Right lobe of liver (tissue), 6 donors: Measurements from ENCODE around the gene DNAJC5. TPM values are rescaled to one million over a fixed set of nuclear protein-coding genes. Genes with fewer than 3 reads are reported as not detected.

Source experiments
- ATAC-seq, 4 donors: fragments of 200-7000 bp; cut with Tn5 transposase; one replicate each; pipeline ENCODE4 v1.9.1; 2020; ENCODE audit warnings: mild to moderate bottlenecking in 4 of 4, moderate library complexity in 4 of 4
- DNase-seq, 3 donors: peaks; one replicate each; pipeline ENCODE4 v3.0.0-alpha.2; 2020
- H3K27ac ChIP-seq, 3 donors: fragments of 200-600 bp; one replicate each; pipeline ENCODE4 v1.8.0; 2022
- H3K27me3 ChIP-seq, 2 donors: fragments of 200-600 bp; one replicate each; pipeline ENCODE4 v1.8.0; 2022
- H3K36me3 ChIP-seq, 4 donors: fragments of 200-600 bp; sonication (generic) in 1 of 4; one replicate each; pipeline versions ENCODE4 v1.5.1 to v1.8.0; 2017 to 2022; ENCODE audit warnings: control low read depth in 1 of 4
- H3K4me1 ChIP-seq, 4 donors: fragments of 200-600 bp; sonication (generic) in 1 of 4; one replicate each; pipeline versions ENCODE4 v1.5.1 to v1.8.0; 2017 to 2022; ENCODE audit warnings: control low read depth in 1 of 4
- H3K4me3 ChIP-seq, 3 donors: fragments of 200-600 bp; one replicate each; pipeline ENCODE4 v1.8.0; 2022
- H3K9me3 ChIP-seq, 4 donors: fragments of 200-600 bp; sonication (generic) in 1 of 4; one replicate each; pipeline versions ENCODE4 v1.5.1 to v1.8.0; 2017 to 2022; ENCODE audit warnings: control low read depth in 1 of 4
- POLR2A ChIP-seq: fragments of 450-650 bp; IDR thresholded peaks from one replicate; pipeline ENCODE4 v1.6.1; 2017; ENCODE audit warnings: antibody characterized with exemption, mild to moderate bottlenecking
- WGBS: methylation state at CpG from one replicate; pipeline ENCODE4 v1.1.6; 2018; ENCODE audit warnings: low coverage, low lambda C conversion rate; ENCODE audit not compliant: insufficient coverage; ENCODE audit errors: missing lambda C conversion rate; 5-methylcytosine and 5-hydroxymethylcytosine counted together
- intact Hi-C, 2 donors: fragments of 100-400 bp; cut with DNase I; formaldehyde crosslinking; loops; one replicate each; pipeline versions ENCODE4 v1.11.2 to v1.14.1; 2022
- total RNA-seq, 6 experiments: library from RNA; depleted of rRNA in 2 of 6; stranded (reverse); fragments of >200 nt in 2 of 6; fragmentation: NEBNext Ultra II Directional in 3 of 6; extraction: Animal tissue kit (Norgen Biotek cat#: 25700) in 3 of 6; gene quantifications; one replicate each; pipeline versions ENCODE4 v1.1.0 to v1.2.4, GENCODE V29; 2016 to 2023
- TF ChIP-seq, protein P1 (sequence below), 4 donors: fragments of 200-600 bp in 3 of 4; fragments of 450-650 bp in 1 of 4; IDR thresholded peaks; one replicate each; pipeline versions ENCODE4 v1.5.1 to v1.8.0; 2016 to 2022; ENCODE audit warnings: antibody characterized with exemption in 4 of 4, mild to moderate bottlenecking in 2 of 4
- donor health status: DM: no; HTN: yes; CAD: no.
- donor health status: DM: no; HTN: no; CAD: no.
- donor health status: DM: no; HTN: no; CAD: no.
- donor health status: DM: no; HTN: yes; CAD: no.
- donor health status: DM: no; HTN: yes; CAD: no.

Gene DNAJC5
- total RNA-seq, 6 experiments from 2014 or later: 10.7 to 26.0 (median 15.1) TPM

DNA sequence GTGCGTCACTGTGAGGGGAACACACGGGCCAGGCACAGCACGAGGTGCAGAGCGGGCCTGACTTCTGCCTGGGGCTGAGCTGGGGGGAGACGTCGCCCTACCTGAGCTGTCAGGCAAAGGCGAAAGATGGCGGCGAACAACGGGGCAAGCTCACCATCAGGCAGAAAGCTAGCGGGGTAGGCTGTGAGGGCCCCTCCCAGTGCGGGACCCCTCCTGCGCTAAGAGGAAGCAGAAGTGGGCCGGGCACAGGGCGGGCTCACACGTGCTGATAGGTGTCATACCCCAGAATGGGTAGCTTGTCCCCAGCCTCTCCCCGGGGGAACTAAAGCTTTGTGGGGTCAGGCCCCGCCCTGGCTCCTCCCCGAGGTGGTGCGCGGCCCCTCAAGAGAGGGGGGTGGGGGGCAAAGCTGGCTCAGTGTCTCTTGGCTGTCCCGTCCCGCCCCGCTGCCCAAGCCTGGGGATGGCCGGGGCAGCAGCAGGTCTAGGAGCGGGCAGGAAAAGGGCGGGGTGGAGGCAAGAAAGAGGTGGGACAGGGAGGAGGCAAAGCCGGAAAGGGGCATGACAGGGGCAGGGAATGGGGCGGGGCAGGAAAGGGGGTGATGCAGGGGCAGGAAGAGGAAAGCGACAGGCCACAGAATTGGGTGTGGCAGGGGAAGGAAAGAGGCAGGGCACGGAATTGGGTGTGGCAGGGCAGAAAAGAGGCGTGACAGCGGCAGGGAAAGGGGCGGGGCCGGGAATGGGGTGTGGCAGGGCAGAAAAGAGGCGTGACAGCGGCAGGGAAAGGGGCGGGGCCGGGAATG, 46.6 kb downstream of the DNAJC5 start:
- DNase-seq (peak in 2 of 3 donors; percentile 64 to 66), ATAC-seq (peak; percentile 12 to 44 (median 20))
- TF ChIP-seq, protein P1, sequence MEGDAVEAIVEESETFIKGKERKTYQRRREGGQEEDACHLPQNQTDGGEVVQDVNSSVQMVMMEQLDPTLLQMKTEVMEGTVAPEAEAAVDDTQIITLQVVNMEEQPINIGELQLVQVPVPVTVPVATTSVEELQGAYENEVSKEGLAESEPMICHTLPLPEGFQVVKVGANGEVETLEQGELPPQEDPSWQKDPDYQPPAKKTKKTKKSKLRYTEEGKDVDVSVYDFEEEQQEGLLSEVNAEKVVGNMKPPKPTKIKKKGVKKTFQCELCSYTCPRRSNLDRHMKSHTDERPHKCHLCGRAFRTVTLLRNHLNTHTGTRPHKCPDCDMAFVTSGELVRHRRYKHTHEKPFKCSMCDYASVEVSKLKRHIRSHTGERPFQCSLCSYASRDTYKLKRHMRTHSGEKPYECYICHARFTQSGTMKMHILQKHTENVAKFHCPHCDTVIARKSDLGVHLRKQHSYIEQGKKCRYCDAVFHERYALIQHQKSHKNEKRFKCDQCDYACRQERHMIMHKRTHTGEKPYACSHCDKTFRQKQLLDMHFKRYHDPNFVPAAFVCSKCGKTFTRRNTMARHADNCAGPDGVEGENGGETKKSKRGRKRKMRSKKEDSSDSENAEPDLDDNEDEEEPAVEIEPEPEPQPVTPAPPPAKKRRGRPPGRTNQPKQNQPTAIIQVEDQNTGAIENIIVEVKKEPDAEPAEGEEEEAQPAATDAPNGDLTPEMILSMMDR (IDR thresholded peaks at IDR 0.05): no peak
- TF ChIP-seq POLR2A: no peak
- H3K9me3 ChIP-seq: no peaks in the 10 kb centered on the region
- no peak overlapping the region for H3K27ac ChIP-seq
- H3K4me1 ChIP-seq: no peaks in the 10 kb centered on the region
- H3K4me3 ChIP-seq: no peak overlapping the region
- H3K27me3 ChIP-seq: no peaks in the 10 kb centered on the region
- intact Hi-C loops: no loop called here
- H3K36me3 ChIP-seq: peaks cover 0 to 44% (median 20%) of the 10 kb centered on the region in 4 donors
- WGBS: 58% methylated on average over 20 of the region's 39 CpGs

DNA sequence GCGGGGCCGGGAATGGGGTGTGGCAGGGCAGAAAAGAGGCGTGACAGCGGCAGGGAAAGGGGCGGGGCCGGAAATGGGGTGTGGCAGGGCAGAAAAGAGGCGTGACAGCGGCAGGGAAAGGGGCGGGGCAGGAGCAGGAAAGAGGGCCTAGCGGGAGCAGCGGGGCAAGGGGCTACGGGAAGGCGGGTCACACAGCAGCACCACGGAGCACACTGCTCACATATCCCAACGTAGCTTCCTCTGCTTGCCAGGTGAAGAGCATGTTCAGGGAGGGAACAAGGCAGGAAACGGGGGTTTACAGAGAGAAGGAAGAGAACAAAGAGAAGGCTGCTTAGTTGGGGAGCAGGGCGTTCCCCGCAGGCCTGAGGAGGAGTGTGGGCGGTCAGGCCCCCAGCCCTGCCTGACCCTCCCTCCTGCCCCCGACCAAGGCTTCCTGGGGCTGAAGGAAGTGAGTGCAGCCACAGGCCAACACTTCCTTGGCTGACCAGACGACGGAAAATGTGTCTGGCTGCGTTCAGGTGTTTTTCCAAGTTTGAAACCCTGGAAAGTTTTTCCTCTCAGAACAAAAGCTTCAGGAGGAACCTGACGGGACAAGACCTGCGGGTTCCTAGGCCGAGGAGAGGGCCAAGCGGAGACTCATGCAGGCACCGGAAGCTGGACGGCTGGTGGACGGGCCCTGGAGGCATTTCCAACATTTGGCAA, 47.5 kb downstream of the DNAJC5 start:
- Histone ChIP-seq H3K36me3 (peaks cover 0 to 44% (median 20%) of the 10 kb centered on the region in 4 donors), H3K4me1 (peaks cover 0 to 4% (median 2%) of the 10 kb centered on the region in 4 donors), H3K4me3 (no peak overlapping the region), H3K9me3 (no peaks in the 10 kb centered on the region), H3K27me3 (no peaks in the 10 kb centered on the region), H3K27ac (no peak overlapping the region)
- peak; percentile 59 to 65 (median 64) for DNase-seq
- WGBS: 51% methylated on average over 19 of the region's 30 CpGs
- ATAC-seq: peak in 3 of 4 donors; percentile 8 to 34 (median 27)
- intact Hi-C loops: no loop called here
- TF ChIP-seq, protein P1 (IDR thresholded peaks at IDR 0.05): no peak
- TF ChIP-seq POLR2A: no peak

DNA sequence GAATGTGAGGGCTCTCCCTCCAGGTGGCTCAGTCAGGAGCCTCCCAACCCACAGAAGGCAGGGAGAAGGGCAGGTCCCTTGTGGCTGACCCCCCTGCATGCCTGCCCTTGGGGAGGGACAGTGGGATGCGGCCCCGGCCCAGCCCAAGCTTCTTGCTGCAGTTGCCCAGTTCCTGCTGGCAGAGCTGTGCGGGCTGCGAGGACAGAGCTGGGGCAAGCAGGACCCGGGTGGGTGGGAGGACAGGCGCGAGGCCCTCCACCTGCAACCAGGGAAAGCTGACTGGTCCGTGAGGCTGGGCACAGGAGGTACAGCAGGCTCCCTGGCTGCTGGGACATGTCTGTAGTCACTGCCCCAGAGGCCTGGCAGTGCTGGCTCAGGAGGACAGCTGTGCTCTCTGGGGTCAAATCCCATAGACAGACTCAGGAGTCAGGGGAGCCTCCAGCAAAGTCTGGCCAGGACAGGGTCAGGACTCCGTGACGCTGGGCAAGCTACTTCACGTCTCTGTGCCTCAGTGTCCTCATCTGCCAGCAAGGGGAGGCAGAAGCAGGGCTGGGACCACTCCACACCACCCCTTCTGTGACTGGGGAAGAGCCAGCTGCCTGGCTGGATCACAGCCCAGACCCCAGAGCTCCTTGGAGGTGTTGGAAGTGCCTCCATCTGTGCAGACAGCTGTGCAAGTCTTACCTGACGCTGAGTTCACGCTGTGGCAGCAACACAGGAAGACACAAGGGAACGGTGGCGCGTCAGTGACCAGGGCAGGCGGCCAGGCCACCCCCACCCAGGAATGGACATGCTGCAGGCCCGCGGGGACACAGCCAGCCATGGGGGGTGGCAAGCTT, 48.3 kb downstream of the DNAJC5 start:
- Histone ChIP-seq H3K27me3 (no peaks in the 10 kb centered on the region), H3K4me3 (no peak overlapping the region), H3K4me1 (peaks cover 0 to 10% (median 2%) of the 10 kb centered on the region in 4 donors), H3K9me3 (no peaks in the 10 kb centered on the region), H3K36me3 (peaks cover 0 to 44% (median 20%) of the 10 kb centered on the region in 4 donors), H3K27ac (no peak overlapping the region)
- no CpG with 5 or more reads among the region's 19 CpGs for WGBS
- no peak for TF ChIP-seq POLR2A
- TF ChIP-seq, protein P1 (IDR thresholded peaks at IDR 0.05): no peak
- ATAC-seq: no peak
- peak; percentile 28 to 56 (median 49) for DNase-seq
- intact Hi-C loops: no loop called here

DNA sequence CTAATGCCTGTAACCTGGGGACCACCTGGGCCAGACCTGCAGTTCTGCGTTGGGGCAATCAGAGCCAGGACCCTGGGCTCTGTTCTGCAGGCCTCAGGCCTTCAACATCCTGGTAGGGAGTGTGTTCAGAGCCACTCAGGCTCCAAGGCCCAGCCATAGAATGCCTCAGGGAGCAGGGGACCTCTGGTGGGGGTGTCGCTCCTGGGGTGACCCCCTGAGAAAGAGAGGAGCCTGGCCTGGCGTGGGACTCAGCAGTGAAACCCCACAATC, 48.8 kb downstream of the DNAJC5 start:
- H3K36me3 ChIP-seq: peaks cover 0 to 43% (median 20%) of the 10 kb centered on the region in 4 donors
- DNase-seq: no peak
- H3K27ac ChIP-seq: no peak overlapping the region
- ATAC-seq: no peak
- TF ChIP-seq, protein P1 (IDR thresholded peaks at IDR 0.05): no peak
- no peak for TF ChIP-seq POLR2A
- H3K9me3 ChIP-seq: no peaks in the 10 kb centered on the region
- intact Hi-C loops: no loop called here
- H3K27me3 ChIP-seq: no peaks in the 10 kb centered on the region
- peaks cover 0 to 13% (median 3%) of the 10 kb centered on the region in 4 donors for H3K4me1 ChIP-seq
- no CpG with 5 or more reads among the region's 3 CpGs for WGBS
- H3K4me3 ChIP-seq: no peak overlapping the region
